ENCODE measurements around the gene MROH9. TPM values are rescaled to one million over a fixed set of nuclear protein-coding genes. Genes with fewer than 3 reads are reported as not detected.

MROH9 gene
- total RNA-seq (ENCODE audit: low replicate concordance) = 0.15 and 0.59 TPM in 2 replicates

DNA sequence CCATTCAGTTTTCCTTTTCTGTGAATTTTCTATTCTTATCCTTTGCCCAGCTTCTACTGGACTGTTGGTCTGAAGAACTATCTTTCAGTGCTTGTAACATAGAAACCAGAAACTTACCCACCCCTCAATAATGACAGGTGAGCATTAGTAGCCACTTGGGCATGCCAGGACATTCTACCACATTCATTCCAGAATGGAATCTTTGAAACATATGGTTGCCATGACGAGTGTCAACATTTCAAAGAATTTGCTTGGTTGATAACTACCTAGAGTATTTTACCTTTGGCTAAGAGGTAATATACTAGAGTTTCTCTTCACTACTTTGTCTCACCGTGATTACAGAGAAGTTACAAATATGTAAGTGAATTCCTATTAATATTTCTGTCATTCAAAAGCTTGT lies at the start of gene MROH9:
Gene MROH9, plus strand, starts transcription at position 304 of the 400 bp plus-strand sequence. CDS start 10,023 bp downstream, outside the sequence.

GRCh38 chr1:171090604-171091003 lies 155.3 kb downstream of the MROH9 start, which contains the start of gene FMO3:
Gene FMO3 (plus strand): TSS chr1:171090905. CDS start chr1:171092659, 1,754 bp downstream.

Other genes with a start within 250 kb of the MROH9 start
- gene FMO3, start 155.4 kb downstream of the MROH9 start, total RNA-seq (ENCODE audit: low replicate concordance) = 0.47 and 3.1 TPM in 2 replicates
- gene FMO2, start 249.8 kb downstream of the MROH9 start, total RNA-seq (ENCODE audit: low replicate concordance) = 6.2 and 9.0 TPM in 2 replicates